HG03025 (cell line): ENCODE data around the gene SLC35F3.
"Not testable (repeated sequence)": the region's sequence is repeated elsewhere in the genome, so short reads cannot be mapped to it uniquely, and the experiment has no call there.

Experiments used
- ATAC-seq: cut with Tn5 transposase; IDR thresholded peaks from one replicate; pipeline ENCODE4 v1.9.1; 2021; ENCODE audit warnings: mild to moderate bottlenecking, moderate library complexity; ENCODE audit not compliant: unreplicated experiment, low FRiP score

The SLC35F3 gene

GRCh38 chr1:234336359-234336758 is 431.9 kb downstream of the SLC35F3 start:
- no peak for ATAC-seq

- no peak for ATAC-seq
These were observed 432.8 kb downstream of the SLC35F3 start for GRCh38 chr1:234337233-234337632.

DNA sequence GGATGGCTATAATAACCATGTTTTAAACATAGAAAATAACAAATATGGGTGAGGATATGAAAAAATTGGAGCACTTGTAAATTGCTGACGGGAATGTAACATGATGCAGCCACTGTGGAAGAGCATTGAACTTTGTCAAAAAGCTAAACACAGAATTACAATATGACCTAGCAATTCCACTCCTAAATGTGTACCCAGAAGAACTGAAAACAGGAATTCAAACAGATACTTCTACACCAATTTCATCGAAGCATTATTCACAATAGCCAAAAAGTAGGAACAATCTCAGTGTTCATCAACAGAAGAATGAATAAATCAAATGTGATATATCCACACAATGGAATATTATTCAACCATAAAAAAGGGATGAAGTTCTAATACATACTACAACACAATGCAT is 436.1 kb downstream of the SLC35F3 start:
- no peak for ATAC-seq

DNA sequence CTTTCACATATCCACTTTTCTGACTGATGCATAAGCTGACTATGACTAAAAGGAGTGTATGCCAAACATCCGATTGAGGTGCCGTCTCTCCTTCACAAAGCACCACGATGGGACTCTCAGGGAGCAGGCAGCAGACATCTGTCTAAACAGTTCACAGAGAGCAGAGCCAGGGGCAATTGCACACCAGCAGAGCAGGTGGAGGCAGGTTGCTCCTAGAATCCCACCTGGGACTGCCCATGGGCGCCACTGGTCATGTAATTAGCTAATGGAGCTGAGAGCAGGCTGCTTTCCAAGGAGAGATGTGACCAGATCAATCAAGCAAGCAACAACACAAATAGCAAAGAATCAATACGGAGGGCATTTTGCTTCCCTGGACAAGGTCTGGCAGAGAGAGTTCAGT is 438.3 kb downstream of the SLC35F3 start:
- ATAC-seq = no peak

DNA sequence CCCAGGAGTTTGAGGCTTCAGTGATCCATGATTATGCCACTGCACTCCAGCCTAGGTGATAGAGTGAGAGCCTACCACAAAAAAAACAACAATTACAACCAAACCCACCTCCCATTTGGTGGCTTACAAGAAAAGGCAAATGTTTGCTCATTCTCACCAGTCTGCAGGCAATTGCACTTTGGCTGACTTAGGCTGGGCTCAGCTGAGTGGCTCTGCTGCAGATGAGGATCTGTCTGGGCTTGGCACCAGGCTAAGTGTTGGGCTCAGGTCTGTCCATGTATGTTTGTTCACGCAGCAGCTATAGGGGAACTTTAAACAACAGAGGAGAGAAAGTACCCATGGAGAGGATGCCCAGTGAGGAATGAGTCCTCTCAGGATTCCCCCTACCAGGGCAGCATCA is 440.8 kb downstream of the SLC35F3 start:
- no peak for ATAC-seq

DNA sequence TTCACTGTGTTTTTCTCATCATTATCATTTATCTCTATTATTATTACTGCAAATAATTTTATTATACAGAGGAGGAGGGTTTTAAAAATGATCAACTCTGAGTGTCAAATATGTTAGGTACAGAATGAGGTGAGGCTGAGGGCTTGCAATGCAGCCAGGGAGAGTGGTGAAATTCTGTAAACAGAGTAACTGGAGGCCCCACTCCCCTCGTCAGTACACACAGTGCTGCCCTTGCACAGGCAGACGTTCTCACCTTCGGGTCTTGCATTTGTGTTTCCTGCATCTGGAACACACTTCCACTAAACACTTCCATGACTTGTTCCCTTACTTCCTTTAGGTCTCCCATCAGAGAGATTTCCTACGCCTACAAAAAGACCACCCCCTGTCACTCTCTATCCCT is 444.5 kb downstream of the SLC35F3 start:
- no peak for ATAC-seq

GRCh38 chr1:234355782-234356510 is 451.5 kb downstream of the SLC35F3 start:
- no peak for ATAC-seq

GRCh38 chr1:234356615-234357269 is 452.3 kb downstream of the SLC35F3 start:
- not testable (repeated sequence) for ATAC-seq

GRCh38 chr1:234357831-234358230 is 453.4 kb downstream of the SLC35F3 start:
- ATAC-seq = no peak

- ATAC-seq = no peak
These were observed 456.7 kb downstream of the SLC35F3 start for GRCh38 chr1:234361102-234361603.

DNA sequence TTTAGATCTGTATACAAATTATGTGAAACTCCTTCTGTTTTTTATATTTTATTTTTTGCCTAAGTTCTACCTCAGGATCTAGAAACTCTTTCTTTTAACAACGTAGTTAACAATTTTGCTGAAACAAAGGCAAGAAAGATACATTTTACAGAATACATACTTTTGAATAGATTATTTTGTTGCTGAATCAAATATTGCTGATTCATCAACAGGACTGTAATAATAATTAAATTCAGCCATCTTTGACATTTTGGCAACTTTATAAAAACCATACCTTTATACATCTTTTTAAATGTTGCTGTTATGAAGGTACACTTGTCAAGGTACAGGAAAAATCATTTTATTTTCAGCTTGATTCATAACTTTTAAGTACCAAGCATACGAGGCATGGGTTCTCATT is 458.1 kb downstream of the SLC35F3 start:
- no peak for ATAC-seq

- no peak for ATAC-seq
These were observed 464.0 kb downstream of the SLC35F3 start for GRCh38 chr1:234368320-234369032.

- no peak for ATAC-seq
These were observed 464.6 kb downstream of the SLC35F3 start for GRCh38 chr1:234369033-234369430.

DNA sequence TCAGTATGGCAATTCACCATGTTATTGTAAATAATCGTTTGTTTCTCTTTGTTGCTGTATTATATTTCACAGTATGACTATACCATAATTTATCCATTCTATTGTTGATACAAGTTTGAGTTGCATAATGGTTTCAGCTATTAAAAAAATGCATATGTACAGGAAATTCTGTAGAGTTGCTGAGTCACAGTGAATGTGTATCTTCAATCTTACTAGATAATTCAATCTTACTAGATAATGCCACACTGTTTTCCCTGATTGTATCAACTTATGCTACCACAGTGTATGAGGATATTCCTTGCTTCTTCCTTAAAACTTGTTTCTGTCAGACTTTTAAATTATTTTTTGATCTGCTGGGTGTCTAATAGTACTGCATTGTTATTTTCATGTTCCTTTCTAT is 465.3 kb downstream of the SLC35F3 start:
- no peak for ATAC-seq

DNA sequence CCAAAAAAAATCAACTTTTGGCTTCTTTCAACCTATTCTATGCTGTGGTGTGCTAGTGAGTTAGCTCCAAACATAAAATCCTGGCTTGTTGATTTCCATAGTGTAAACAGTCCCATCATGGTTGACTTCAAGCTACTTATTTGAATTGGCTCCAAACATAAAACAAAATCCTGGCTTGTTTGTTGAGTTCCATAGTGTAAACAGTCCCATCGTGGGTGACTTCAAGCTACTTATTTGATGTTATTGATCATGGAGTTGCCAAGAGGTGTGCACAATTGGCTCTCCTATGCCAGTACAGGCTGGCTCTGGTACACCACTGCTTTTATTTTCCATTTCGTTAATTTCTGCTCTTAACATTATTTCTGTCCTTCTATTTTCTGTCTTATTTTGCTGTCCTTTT is 466.9 kb downstream of the SLC35F3 start:
- ATAC-seq = no peak

DNA sequence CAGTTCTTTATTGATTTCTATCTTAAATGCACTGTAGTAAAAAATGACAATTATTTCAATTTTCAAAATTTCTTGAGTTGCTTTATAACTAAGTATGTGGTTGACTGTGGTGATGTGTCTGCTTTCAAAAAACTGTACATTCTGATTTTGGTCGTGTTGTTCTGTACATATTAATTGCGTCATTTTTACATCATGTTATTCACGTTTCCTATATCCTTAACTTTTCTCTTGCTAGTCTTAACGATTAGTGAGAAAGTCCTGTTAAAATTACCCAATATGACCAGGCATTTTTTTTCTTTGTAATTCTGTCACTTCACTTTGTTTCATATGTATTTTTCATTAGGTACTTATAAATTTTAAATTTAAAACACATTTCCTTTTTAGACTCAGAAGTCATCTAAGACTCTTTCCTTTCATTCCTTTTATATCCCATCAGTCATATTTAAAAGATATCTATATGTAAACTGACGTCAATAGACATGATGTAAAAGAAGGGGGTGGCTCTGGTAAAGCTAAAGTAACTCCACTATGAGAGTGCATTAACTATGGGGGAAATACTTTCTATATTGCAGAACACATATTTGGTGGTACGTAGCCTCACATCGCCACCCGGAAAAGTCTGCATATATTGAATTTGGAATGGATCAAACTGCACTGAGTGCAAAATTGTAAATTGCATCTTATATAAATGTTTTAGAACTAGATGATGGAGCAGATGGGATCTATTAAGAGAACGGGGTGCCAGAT is 467.7 kb downstream of the SLC35F3 start:
- no peak for ATAC-seq

GRCh38 chr1:234373064-234373958 is 468.8 kb downstream of the SLC35F3 start, which contains the start of gene COA6:
TSS of gene COA6 (plus strand) at chr1:234373456. CDS start at chr1:234373467, 11 bp downstream.
- peak; percentile 96 for ATAC-seq

DNA sequence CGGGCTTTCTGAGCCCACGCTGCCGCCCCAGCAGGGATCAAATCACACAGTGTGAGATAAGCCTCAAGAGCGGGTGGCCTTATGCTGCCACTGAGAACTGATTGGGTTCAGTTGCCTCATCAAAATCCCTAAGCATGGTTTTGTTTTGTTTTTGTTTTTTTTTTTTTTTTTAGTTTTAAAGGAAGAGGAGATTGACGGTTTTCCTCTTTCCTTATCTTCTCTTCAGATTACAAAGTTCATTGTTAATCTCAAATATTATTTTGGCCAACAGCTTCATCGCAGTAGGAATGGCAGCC is 469.4 kb downstream of the SLC35F3 start:
- ATAC-seq = no peak
